ENCODE measurements around the gene AMOT.

AMOT gene

DNA sequence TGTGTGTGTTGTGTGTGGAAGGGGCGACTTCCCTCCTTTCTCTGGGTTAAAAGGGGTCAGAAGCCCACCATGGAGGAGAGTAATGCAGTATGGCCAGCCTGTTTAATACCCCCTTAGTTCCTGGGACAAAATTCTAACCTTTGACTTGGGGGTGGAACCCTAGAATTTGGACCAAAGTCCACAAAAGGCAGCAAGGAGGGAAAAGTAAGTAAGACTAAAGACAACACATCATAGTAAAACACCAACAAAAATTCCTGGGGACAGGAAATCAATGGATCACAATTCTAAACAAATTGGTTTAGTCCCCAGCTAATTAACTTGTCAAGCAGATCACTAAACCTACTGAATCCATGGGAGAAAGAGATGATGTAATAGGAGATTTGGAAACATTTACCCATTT lies 3.1 kb downstream of the AMOT start:
- no peak for DNase-seq (ENCODE audit: low read depth)

DNA sequence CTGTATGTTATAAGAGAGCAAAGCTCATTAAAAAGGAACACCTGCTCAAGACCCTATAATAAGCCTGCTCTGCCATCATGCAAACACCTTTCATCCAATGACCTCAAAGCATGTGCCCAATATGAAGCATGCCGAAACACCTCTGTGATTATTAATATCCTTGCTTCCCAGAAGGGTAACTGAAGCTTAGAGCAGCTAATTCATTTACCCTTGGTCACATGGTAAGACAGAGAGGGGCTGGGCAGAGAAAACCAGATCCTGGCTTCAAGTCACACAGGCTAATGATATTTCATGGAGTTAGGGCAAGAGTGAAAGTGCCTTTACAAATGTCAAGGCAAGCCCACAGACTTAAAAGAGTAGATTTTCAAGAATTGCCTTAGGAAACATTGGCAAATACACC lies 5.6 kb downstream of the AMOT start:
- no peak for DNase-seq (ENCODE audit: low read depth)

DNA sequence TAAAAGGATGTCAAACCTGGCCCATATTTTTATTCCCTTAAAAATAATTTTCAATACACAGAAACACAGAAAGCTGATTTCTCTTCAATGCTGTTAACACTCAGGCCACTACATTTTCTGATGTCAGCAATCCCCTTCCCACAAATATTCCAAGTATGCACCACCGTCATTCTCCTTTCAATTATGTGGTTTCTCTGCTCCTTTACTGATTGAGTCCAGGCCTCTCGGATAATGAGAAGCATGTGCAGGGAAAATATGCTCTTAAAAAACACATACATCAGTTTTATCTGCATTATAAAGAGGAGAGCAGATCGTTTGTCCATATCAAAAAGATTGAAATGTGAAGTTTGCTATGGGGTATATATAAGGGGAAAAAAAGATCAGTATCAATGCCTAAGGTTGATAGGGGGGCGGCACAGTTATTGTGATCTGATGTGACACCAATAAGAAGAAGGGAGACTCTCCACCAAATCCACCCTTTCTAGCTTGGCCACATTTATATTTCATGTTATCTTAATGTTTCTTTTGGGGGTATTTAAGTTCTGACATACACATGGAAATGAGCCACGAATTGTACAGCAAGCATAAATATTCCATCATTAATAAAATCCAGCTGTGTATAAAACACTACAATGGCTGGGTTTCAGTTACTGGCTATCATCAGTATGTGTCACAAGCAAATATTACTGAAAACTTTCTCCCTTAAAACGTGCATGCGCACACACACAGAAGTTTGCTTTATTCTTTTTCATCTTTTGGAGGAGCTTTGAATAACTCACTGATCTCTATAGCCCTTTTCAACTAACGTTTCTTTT lies 6.4 kb downstream of the AMOT start:
- DNase-seq (ENCODE audit: low read depth) = peak; percentile 64

DNA sequence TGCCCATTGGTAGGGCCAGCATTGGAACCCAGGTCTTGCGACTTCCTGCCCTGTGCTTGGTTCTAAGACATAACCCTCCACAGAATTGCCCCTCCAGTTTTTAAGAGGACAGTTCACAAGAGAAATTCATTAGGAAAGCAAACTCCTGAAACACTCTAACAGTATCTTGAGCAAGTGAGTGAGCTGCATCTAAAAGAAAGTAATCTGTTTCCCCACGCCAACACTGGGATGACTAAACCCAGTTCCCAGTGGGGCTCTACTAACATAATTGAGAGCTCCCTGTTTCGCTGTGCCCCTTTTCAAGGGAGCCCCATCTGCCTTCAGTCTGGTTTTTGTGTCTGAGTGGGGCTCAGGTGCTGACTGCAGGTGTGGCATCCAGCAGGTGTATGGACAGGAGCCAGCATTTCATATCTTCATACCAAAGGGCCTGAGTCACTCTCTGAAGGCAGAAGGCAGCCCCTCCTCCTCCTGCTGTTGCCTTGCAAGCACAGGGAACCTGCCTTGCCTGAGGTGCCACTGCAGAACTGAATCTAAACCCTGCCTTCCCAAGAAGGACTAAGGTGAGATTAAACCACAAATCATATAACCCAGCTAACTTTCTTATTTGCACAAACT lies 8.0 kb downstream of the AMOT start:
- DNase-seq (ENCODE audit: low read depth) = no peak

DNA sequence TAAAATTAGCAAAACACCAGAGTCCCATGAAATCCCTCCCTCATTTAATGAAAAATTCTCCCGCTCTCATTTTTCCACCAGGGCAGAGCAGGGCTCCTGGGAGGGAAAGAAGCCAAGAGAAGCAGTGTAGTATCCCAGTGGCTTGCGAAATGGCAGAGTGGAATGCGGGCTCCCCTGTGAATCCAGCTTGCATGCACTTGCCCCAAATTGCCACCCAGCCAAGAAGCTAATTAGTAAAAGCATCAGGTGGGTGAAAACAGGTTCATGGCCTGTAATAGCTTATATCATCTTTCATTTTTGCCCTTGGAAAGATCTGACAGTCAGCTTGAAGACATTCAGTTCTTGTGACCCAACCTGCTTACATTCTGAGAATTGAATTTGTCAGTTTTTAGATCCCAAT lies 10.1 kb downstream of the AMOT start:
- no peak for DNase-seq (ENCODE audit: low read depth)

DNA sequence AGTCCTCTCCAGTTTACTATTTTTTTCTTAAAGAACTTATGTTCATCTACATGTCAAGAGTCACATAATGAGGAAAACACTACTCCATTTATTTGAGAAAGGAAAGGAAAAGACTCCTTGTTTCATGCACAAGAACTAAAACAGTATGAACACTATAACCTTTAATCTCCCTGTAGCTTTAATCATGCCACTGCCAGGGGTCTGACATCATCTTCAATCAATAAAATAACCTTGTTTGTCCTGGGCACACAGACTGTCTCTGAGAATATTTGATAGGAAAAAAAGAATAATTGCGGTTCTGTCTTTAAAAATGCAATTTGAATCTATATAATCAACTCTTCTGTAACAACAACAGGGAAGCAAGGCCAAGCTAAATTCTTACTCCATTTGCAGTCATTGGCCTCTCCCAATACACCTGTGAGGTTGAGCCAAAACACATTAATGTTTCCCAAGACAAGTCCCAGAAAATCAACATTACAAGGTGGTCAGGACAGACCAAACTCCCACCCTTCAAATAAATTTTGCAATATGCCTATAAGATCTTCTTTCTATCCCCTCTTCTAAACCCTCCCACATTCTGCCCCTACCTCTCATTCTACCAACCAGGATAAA lies 13.2 kb downstream of the AMOT start:
- no peak for DNase-seq (ENCODE audit: low read depth)

DNA sequence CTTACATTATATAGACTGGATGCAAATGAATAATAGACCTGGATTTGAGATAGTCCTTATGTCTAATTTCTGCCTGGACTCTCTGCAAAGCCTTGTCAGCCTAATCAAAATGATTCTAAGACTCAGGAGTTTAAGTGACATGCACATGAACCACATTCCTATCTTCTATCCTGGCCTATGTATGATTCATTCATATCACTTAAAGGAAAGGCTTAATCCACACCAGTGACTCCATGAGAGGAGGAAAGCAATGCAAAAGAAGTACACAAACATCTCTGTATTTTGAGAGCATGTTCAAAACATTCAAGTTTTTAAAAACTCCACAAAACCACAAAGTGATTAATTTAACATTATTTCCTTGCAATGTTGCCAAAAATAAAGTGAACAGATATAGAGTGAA lies 14.6 kb downstream of the AMOT start:
- DNase-seq (ENCODE audit: low read depth) = no peak

DNA sequence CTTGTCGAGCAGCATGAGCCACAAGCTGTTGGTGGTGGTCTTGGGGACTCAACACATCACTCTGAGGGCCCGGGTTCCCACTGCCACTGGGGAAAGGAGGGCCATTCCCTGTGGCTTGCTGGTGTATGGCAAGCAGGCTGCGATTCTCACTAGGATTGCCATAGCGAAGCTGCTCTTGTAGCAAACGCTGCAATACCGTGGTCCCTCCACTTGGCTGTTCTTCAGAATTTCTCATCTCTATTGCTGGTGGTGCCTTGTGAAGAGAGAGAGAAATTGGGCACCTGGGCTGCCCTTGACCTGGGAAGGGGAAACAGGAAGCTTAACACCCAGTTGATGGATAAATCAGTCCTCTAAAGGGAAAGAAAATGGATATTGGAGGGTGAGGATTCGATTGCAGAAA lies 17.7 kb downstream of the AMOT start:
- DNase-seq (ENCODE audit: low read depth) = no peak

DNA sequence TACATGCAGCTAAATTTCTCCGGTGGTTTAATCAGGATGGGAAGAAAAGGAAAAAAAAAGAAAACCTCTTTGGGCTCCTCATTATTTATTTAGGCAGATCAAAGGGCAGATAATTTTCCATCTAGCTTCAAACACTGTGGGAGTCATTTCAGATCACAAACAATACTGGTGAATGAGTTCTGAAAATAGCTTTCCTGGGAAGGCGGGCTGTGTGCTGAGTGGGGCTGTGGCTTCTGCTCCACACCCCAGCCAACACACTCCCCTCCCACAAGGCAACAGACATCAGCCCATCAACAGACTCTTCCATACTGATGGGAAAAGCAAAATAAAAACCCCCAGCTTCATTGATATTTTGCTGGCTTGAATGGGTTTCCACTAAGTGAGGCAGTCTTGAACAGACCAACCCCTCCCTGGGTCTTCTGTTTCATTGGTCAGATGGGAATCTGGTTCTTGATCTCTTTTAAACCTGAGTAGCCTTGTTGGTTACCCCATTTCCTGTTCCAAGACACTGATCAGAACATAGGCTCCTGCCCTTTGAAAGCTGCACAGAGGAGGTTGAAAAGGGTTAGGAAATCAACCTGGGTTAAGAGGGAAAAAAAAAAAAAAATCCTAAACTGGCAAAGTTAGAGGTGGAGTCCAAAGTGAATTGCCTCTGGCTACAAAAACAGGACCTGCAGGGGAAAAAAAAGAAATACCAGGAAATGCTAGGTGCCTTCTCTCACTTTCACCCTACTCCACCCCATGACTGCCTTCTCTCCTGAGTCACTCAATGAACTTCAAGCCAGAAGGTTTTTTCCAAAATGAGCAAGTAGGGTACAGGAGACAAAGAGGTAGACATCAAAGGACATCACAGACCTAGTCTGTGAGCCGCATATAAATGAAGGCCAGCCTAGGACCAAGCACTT lies 20.0 kb downstream of the AMOT start:
- no peak for DNase-seq (ENCODE audit: low read depth)

DNA sequence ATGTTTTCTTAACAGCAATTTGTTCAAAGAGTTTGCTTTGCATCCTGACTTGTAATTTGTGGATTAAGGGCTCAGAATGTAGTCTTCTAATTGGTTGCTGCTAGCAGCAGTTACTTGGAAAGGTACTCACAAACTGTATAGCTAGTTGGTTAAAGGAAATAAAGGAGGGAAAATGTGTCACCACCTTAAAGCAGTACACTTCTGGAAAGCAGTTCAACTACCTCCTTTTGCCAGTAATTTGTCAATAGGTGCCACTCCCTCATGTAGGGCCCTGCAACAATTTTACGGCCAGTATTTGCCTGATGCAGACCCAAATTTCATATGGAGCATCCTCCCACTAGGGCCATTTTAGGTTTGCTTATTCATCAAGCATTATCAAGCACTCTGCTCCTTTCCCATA lies 20.8 kb downstream of the AMOT start:
- DNase-seq (ENCODE audit: low read depth) = no peak

DNA sequence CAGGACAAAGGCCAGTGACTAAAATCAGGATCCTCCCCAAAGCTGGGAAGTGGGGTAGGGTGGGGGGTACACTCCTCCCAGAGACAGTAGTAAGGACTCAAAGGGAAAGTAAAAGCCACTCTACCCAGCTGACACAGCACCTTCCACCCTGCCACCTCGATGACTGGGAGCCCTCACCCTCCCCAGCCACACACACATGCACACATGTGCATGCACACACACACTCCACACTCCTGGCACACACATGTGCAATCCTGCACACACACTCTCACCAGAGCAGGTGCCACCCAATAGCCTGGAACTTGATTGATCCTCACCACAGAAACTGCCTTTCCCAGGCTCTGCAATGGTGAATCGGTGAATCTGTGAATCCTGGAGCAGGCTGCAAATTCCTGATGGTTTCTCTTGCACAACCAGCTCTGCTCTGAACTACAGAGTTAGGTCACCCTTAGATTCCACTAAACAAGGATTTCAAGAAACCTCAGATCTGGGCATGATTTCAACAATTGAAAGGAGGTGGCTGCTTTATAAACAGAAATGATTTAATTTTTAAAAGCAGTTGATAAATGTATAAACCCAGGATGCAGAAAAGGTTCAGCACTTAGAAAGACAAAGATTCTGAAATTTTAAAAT lies 21.5 kb downstream of the AMOT start:
- peak; percentile 54 for DNase-seq (ENCODE audit: low read depth)

DNA sequence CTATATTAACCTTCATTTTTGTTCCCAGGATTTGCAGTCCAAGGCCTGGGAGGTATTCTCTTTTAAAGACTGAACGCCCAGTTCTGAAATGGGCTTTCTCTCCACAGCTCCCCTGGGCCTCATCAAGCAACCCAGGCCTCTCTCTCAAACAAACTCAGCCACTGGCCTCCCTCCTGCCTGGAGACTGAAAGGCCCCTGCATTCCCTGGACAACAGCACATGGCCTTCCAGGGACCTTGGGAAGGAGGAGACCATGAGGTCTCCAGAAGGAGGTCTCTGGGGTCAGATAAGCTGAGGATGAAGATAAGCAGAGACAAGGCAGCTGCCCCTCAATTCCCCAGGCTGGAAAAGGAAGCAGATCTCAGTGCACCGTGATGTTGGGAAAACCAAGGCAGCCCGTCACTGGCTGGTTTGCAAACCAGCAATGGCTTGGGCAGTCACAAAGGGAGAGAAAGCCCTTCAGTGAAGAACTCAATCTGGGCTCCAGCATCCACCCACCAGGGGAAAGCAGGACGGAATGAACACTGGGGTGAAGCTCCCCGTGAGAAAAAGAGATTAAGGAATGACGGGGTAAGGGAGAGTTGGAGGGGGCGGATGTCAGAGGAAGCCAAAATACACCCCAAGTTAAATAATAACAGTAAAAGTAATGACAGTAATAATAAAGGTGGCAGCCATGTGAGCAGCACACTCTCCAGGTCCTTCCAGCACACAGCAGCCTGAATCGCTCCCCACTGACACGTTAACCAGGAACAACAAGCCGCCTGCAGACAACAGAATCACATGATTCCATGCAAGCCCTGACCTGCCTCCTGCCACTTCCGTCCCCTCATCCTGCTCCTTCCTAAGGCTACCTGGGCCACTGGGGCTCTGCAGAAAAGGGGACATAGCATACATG lies 22.3 kb downstream of the AMOT start:
- no peak for DNase-seq (ENCODE audit: low read depth)

DNA sequence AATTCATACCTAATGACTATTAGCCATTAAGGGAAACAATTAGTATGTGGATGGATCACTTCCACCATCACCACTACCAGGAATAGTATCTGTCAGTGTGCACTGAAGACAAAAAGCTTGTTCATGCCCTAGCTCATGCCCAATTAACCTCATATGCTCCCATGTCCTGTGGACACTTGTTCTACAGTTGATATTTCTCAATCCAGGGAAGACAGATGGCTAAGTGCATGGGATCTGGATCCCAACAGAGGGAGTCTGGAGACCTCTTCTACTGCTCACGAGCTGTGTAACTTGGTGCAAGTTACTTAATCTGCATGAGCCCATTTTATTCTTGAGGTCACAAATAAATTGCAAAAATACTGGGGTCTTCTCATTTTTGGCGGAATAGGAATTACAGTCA lies 23.7 kb downstream of the AMOT start:
- DNase-seq (ENCODE audit: low read depth) = no peak

DNA sequence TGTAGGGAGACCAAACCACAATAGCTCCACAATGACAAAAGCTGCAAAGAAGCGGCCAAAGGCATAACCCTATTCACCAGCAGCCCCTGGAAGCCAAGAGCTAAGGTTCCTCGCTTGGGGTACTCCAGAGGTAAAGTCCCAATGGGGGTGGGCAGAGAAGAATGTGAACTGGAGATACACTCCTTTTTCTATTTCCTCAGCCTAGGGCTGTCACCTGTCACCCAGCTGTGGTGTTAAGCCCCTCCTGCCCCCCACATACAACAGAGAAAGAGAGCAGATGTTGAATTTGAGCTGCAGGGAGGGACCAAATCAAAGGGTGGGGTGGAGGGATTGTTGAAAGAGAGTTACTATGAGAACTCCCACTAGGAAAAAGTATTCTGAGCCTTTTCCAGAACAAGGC lies 26.1 kb downstream of the AMOT start:
- DNase-seq (ENCODE audit: low read depth) = no peak

DNA sequence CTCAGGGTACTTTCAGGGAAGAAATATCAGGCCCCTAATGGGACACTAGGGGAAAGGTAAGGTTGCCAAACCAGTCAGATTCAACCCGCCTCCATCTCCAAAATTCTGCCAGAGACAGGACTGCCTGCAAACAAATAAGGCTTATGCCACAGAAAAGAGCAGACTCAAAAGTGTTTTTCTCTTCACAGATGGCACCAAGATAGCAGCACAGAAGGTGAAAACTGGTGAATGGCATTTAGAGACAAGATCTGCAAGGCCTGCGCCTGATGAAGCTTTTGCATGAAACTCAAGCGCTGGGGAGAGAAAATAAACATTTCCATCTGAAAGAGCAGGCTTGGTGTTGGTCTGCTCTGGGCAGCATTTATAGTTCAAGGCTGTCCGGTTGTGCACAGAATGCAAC lies 27.9 kb downstream of the AMOT start:
- no peak for DNase-seq (ENCODE audit: low read depth)

DNA sequence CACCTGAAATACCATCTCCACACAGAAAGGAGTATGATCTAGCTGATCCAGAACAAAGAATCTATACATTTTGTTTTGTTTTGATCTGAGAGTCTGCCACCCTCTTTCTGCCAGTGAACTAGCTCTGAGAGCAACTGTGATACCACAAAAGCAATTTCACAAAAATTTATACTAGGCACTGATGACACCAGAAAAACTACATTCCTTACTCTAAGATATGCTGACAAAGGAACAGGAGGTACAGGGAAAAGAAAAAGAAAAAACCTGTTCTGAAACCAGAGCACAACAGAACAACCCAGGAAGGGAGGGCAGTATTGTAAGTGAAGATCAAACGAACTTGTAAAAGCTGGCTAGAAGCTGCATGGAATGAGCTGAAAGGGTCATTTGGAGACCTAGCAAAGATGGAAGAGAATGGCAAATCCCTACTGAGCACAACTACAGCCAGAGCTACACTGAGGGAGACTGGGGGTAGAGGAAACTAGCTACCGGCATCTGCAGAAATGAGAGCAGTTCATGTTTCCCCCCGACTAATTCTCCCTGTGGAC lies 31.9 kb downstream of the AMOT start:
- no peak for DNase-seq (ENCODE audit: low read depth)

DNA sequence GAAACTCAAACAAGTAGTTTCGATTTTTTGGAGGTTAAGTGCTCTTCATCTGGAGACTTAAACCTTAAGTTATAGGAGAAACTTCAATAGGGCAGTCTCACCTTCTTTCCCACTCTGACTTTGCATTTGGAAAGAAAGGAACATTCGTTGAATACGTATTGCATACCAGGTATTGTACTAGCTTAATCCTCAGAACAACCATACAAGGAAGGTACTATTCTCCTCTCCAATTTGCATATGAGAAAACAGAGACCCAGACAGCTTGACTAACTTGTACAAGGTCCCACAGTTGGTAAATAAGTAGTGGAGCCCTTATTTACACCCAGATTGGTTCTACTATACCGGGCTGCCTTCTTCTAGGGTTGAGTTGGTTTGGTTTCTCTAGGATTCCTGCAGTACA lies 32.6 kb downstream of the AMOT start:
- DNase-seq (ENCODE audit: low read depth) = no peak

DNA sequence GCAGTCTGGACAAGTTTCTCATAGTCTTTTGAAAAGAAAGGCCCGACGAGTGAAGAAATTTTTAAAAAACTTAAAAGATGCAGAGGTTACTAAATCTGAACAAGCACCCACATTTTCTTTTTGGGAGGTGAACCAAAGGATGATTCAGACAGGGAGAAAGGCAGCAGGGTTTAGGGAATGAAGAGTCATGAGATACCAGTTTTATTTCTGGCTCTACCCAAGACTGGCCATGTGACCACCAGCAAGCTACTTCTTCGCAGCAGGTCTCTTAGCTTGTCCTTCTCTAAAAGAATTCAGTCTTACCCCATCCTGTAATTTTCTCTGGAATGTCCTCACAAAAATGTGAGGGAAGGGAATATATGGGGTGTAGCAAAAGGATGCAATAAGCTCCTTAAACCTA lies 37.6 kb downstream of the AMOT start:
- no peak for DNase-seq (ENCODE audit: low read depth)

DNA sequence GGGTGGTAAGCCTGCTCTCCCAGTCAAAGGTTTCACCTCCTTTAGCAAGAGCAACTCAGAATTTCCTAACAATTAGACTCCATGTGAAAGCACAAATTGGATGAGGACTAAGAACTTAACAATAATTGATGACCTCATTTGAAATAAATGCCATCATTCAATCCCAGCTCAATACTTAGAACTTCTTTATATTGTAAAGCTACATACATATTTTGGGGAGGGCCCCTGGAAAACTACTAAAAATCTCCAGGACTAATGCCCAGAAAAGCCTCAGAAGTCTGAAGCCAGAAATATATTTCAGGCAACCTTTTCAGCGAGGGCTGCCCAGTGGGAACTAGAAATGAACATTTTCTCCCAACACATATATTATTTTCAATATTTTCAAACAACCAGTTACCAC lies 38.1 kb downstream of the AMOT start:
- no peak for DNase-seq (ENCODE audit: low read depth)

DNA sequence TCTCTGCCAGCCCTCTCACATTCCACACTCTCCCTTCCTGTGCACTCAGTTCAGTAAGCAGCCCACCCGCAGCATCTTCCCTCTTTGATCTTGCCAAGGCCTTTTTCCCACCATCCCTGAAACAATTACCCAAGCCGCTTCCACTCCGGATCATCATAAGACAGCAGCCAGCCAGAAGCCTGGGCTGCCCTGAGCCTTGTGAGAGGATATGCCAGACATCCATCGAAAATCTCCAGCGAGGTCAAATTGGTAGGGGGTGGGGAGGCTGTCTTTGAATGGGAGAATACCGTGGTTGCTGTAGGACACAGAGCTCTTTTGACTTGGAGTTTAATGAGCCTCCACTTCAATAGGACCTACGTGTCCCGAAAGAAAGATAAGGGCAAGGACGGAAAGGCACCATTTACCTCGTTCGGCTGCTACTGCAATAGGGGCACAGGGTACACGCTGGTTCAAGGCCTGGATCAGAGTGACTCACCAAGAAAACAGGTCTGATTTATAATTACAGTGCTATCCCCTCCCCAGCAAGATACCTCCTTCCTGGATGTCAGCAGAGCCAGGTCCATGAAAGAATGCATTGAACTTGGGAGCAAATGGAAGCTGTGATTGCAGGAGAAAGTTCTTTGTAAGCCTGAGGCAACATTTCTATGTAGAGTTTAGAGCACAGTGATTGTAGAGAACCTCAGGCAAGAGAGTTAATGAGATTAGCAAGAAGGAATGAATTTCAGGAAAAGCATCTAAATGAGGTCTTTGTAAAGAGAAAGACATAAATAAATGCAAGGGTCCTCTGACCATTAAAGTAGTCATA lies 39.5 kb downstream of the AMOT start:
- DNase-seq (ENCODE audit: low read depth) = no peak
